Motor neuron (in vitro differentiated cells): ENCODE results near the gene LILRA5. TPM values are rescaled to one million over a fixed set of nuclear protein-coding genes. Genes with fewer than 3 reads are reported as not detected.
"Not testable (repeated sequence)": the region's sequence is repeated elsewhere in the genome, so short reads cannot be mapped to it uniquely, and the experiment has no call there.

ENCODE experiments used
- ATAC-seq, 8 experiments: fragments of 200-7000 bp; cut with Tn5 transposase; replicated peaks in 6 of 8; 2 replicates each; pipeline ENCODE4 v1.8.0; 2021; ENCODE audit warnings: mild to moderate bottlenecking in 8 of 8, moderate library complexity in 8 of 8
- H3K27ac ChIP-seq, 2 donors: fragments of 250-450 bp; sonication (Bioruptor Pico); 2 replicates each; pipeline ENCODE4 v1.9.0; 2021; ENCODE audit warnings: antibody characterized with exemption in 2 of 2, mild to moderate bottlenecking in 2 of 2, moderate library complexity in 1 of 2
- H3K4me1 ChIP-seq, 2 donors: fragments of 250-450 bp; sonication (Bioruptor Pico); replicated peaks in 1 of 2; 2 replicates each; pipeline ENCODE4 v1.6.1; 2021; ENCODE audit warnings: antibody characterized with exemption in 2 of 2, mild to moderate bottlenecking in 2 of 2, moderate library complexity in 1 of 2
- H3K4me3 ChIP-seq, 5 donors: fragments of 250-450 bp; sonication (Bioruptor Pico); 2 replicates each; pipeline ENCODE4 v1.9.0; 2021; ENCODE audit warnings: antibody characterized with exemption in 5 of 5, mild to moderate bottlenecking in 5 of 5, moderate library complexity in 4 of 5
- WGBS, 10 experiments: fragments of 450-650 bp; shearing (Covaris generic); methylation state at CpG; one replicate each; pipeline ENCODE4 v1.0.0; 2022; 5-methylcytosine and 5-hydroxymethylcytosine counted together
- in situ Hi-C, 9 experiments: fragments of 400-800 bp; cut with MboI; loops; one replicate each; pipeline ENCODE4 v1.15.0; 2021; ENCODE audit warnings: low sequenced_read_pairs in 9 of 9, low pct_unique_long_range_greater_than_20kb in 2 of 9; ENCODE audit not compliant: unreplicated experiment in 9 of 9
- total RNA-seq, 8 experiments: library from RNA; unstranded; fragments of 300-600 nt; gene quantifications; 2 replicates each; pipeline versions ENCODE4 v1.2.3 to v1.2.4, GENCODE V29; 2022

LILRA5 gene
- total RNA-seq, 8 experiments from 2014 or later, result 0.28 TPM; not detected in 7

- H3K27ac ChIP-seq, ATAC-seq, in situ Hi-C loops, H3K4me1 ChIP-seq, H3K4me3 ChIP-seq: not testable (repeated sequence)
- 0 to 75% (median 31%) methylated on average over 1 to 4 of the region's 5 CpGs; no CpG with 5 or more reads in 2 of the 10 experiments for WGBS, 10 experiments
Measured at GRCh38 chr19:54328781-54329180, 15.8 kb upstream of the LILRA5 start.

- 60 to 63% methylated on average over 3 of the region's 5 CpGs; no CpG with 5 or more reads in 8 of the 10 experiments for WGBS, 10 experiments
- no peak for ATAC-seq
- in situ Hi-C loops, result no loop called here
- H3K27ac ChIP-seq, result no peak overlapping the region
- no peak overlapping the region for H3K4me3 ChIP-seq
- H3K4me1 ChIP-seq, result no peaks in the 10 kb centered on the region
Measured at GRCh38 chr19:54325631-54326030, 12.7 kb upstream of the LILRA5 start.

- in situ Hi-C loops, result no loop called here
- H3K4me1 ChIP-seq, result no peaks in the 10 kb centered on the region
- no peak overlapping the region for H3K4me3 ChIP-seq
- no peak overlapping the region for H3K27ac ChIP-seq
- 0 to 31% (median 10%) methylated on average over 1 to 4 of the region's 4 CpGs; no CpG with 5 or more reads in 3 of the 10 experiments for WGBS, 10 experiments
- ATAC-seq, result peak in 5 of 8 experiments; percentile 35 to 69 (median 57)
Measured at GRCh38 chr19:54325194-54325621, 12.2 kb upstream of the LILRA5 start.

DNA sequence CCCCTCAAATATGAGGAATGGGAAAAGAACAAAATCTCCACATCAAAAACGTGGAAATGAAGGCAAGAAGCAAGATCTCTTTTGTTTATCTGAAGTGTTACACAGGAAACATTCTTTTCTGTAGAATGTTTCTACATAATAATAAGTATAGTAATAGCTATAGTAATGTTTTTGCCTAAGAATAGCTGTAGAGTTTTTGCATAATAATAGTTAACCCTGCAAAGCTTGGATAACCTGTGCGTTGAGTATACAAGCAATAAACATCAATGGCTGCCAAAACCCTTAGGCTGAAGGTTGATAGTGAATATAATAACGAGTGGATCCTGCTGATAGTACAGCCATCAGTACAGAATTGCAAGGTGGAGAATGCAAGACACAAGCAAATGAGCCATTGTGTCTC lies 11.1 kb upstream of the LILRA5 start:
- H3K27ac ChIP-seq, result no peak overlapping the region
- no peak overlapping the region for H3K4me3 ChIP-seq
- in situ Hi-C loops, result no loop called here
- no peaks in the 10 kb centered on the region for H3K4me1 ChIP-seq
- no peak for ATAC-seq
- WGBS, 10 experiments, result 0 to 21% (median 4%) methylated on average over 1 to 3 of the region's 3 CpGs

DNA sequence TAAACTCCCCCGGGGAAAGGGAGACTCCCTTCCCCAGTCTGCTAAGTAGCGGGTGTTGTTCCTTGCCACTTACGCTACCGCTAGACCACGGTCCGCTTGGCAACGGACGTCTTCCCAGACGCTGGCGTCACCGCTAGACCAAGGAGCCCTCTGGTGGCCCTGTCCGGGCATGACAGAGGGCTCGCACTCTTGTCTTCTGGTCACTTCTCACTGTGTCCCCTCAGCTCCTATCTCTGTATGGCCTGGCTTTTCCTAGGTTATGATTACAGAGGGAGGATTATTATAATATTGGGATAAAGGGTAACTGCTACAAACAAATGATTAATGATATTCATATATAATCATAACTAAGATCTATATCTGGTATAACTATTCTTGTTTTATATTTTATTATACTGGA lies 10.0 kb upstream of the LILRA5 start:
- H3K27ac ChIP-seq, in situ Hi-C loops, ATAC-seq, H3K4me1 ChIP-seq, H3K4me3 ChIP-seq: not testable (repeated sequence)
- no CpG with 5 or more reads among the region's 13 CpGs for WGBS, 10 experiments

GRCh38 chr19:54322295-54322694 lies 9.3 kb upstream of the LILRA5 start:
- H3K4me1 ChIP-seq, H3K27ac ChIP-seq, in situ Hi-C loops, ATAC-seq, H3K4me3 ChIP-seq: not testable (repeated sequence)
- 40 to 92% (median 79%) methylated on average over 1 to 2 of the region's 13 CpGs; no CpG with 5 or more reads in 6 of the 10 experiments for WGBS, 10 experiments

GRCh38 chr19:54319892-54320670 lies 7.1 kb upstream of the LILRA5 start:
- no peak for ATAC-seq
- WGBS, 10 experiments, result 10 to 100% (median 70%) methylated on average over 1 to 10 of the region's 14 CpGs; no CpG with 5 or more reads in 2 of the 10 experiments
- in situ Hi-C loops, result no loop called here
- Histone ChIP-seq H3K27ac (no peak overlapping the region), H3K4me1 (no peaks in the 10 kb centered on the region), H3K4me3 (no peak overlapping the region)

GRCh38 chr19:54319049-54319448 lies 6.1 kb upstream of the LILRA5 start:
- H3K4me1 ChIP-seq, result no peaks in the 10 kb centered on the region
- no peak for ATAC-seq
- H3K27ac ChIP-seq, result no peak overlapping the region
- WGBS, 10 experiments, result 22 to 83% (median 70%) methylated on average over 3 to 7 of the region's 7 CpGs; no CpG with 5 or more reads in 1 of the 10 experiments
- no peak overlapping the region for H3K4me3 ChIP-seq
- in situ Hi-C loops, result no loop called here

DNA sequence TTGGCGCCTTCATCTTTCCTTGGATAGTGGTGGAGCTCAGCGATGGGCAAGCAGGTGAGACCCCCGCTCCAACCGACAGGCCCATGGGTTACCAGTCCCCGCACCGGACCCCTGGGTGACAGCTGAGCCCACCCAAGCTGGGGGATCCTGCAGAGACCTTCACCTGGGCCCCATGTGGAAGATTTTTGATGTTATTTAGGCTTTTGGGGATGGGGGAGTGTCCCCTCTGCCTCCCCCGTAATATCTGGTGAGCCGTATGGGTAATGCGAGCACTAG lies 4.9 kb upstream of the LILRA5 start:
- no peak for ATAC-seq
- WGBS, 10 experiments, result 52 to 92% (median 79%) methylated on average over 2 to 6 of the region's 9 CpGs; no CpG with 5 or more reads in 5 of the 10 experiments
- in situ Hi-C loops, result no loop called here

DNA sequence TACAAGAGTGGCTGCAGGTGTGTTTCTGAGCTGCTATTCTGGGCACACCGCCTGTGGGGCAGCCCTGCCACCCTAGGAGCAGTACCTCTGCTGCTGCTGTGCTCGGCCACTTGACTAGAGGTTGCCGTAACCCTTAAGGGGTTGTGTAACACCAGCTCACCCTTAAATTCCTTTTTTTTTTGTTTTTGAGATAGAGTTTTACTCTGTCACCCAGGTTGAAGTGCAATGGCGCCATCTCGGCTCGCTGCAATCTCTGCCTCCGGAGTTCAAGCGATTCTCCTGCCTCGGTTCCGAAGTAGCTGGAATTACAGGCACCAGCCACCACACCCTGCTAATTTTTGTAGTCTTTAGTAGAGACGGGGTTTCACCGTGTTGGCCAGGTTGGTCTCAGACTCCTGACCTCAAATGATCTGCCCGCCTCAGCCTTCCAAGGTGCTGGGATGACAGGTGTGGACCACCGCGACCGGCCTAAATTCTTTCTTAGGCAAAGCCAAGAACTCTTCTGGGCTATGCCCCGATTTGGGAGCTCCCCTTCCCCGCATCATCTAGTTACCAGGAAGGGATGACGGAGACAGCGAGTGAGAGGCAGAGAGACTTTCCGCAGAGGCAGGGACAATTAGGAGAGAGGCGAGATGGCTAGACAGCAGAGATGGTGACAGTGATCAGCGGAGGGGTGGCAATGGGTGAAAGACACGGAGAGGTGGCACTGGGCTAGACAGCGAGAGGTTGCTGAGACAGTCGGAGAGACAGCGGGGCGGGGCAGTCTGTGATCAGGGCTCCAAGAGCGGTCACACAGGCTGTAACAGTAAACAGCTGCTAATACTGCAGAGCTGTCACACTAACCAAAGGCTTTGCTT lies 4.4 kb upstream of the LILRA5 start:
- Histone ChIP-seq H3K4me3 (no peak overlapping the region), H3K27ac (no peak overlapping the region), H3K4me1 (no peaks in the 10 kb centered on the region)
- WGBS, 10 experiments, result 0 to 100% (median 73%) methylated on average over 1 to 20 of the region's 29 CpGs; no CpG with 5 or more reads in 2 of the 10 experiments
- ATAC-seq, result peak in 3 of 8 experiments; percentile 12 to 52 (median 17)
- in situ Hi-C loops, result no loop called here

More for the DNA sequence above, 4.9 kb upstream of the LILRA5 start:
- H3K4me1 ChIP-seq, result no peaks in the 10 kb centered on the region
- no peak overlapping the region for H3K4me3 ChIP-seq
- no peak overlapping the region for H3K27ac ChIP-seq

- 18 to 61% (median 50%) methylated on average over 1 to 10 of the region's 11 CpGs; no CpG with 5 or more reads in 4 of the 10 experiments for WGBS, 10 experiments
- Histone ChIP-seq H3K27ac (no peak overlapping the region), H3K4me1 (no peaks in the 10 kb centered on the region), H3K4me3 (no peak overlapping the region)
- ATAC-seq, result peak in 5 of 8 experiments; percentile 40 to 69 (median 50)
- in situ Hi-C loops, result no loop called here
Measured at GRCh38 chr19:54316746-54317107, 3.8 kb upstream of the LILRA5 start.

DNA sequence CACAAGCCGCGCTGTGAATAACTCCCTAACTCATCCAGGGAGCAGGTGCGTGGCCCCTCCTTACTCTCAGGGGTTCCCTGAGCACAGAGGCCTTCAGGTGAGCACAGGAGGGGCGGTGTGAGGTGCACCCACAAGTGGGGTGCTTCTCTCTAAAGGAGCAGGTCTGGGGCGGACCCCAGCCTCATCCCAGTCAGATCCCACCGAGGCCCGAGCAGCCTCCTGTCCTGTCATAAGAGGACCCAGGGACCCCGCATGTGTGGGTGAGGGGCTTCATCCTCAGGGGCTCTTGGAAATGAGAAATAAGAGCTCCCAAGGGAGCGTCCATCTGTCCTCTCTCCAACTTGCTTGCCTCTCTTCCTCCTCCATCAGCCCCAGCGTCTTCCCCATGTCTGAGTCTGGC lies 3.0 kb upstream of the LILRA5 start:
- no peak overlapping the region for H3K4me3 ChIP-seq
- ATAC-seq, result no peak
- H3K27ac ChIP-seq, result no peak overlapping the region
- in situ Hi-C loops, result no loop called here
- H3K4me1 ChIP-seq, result no peaks in the 10 kb centered on the region
- WGBS, 10 experiments, result 43 to 90% (median 63%) methylated on average over 2 to 5 of the region's 10 CpGs; no CpG with 5 or more reads in 2 of the 10 experiments

DNA sequence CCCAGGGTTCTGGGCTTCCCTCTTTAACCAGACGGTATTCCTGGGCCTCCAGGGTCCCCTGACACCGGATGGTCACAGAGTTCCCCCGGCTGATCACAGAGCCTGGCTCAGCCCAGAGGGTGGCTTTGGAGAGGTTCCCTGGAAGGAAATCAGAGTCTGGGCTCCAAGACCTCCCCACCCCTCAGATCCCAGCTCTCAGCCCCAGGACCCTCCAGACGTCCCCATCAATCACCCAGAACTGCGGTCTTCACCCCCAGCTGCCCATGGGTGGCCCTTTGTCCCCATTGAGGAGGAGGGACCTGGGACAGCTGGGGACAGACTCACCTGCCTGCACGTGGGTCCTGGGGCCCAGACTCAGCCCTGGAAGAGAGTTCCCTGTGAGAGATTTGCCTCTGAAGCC lies 955 bp downstream of the LILRA5 start:
- no peak overlapping the region for H3K4me3 ChIP-seq
- in situ Hi-C loops, result no loop called here
- H3K27ac ChIP-seq, result no peak overlapping the region
- no peaks in the 10 kb centered on the region for H3K4me1 ChIP-seq
- no peak for ATAC-seq
- 0 to 60% (median 17%) methylated on average over 1 to 2 of the region's 6 CpGs; no CpG with 5 or more reads in 7 of the 10 experiments for WGBS, 10 experiments
